Measurements from ENCODE around the gene GBF1.

The GBF1 gene

GRCh38 chr10:102396730-102397151 lies 151.4 kb downstream of the GBF1 start:
- DNase-seq, result no peak

GRCh38 chr10:102397222-102398171 lies 152.2 kb downstream of the GBF1 start:
- DNase-seq, result peak; percentile 37

- no peak for DNase-seq
Observed at GRCh38 chr10:102398172-102399020, 153.1 kb downstream of the GBF1 start.

DNA sequence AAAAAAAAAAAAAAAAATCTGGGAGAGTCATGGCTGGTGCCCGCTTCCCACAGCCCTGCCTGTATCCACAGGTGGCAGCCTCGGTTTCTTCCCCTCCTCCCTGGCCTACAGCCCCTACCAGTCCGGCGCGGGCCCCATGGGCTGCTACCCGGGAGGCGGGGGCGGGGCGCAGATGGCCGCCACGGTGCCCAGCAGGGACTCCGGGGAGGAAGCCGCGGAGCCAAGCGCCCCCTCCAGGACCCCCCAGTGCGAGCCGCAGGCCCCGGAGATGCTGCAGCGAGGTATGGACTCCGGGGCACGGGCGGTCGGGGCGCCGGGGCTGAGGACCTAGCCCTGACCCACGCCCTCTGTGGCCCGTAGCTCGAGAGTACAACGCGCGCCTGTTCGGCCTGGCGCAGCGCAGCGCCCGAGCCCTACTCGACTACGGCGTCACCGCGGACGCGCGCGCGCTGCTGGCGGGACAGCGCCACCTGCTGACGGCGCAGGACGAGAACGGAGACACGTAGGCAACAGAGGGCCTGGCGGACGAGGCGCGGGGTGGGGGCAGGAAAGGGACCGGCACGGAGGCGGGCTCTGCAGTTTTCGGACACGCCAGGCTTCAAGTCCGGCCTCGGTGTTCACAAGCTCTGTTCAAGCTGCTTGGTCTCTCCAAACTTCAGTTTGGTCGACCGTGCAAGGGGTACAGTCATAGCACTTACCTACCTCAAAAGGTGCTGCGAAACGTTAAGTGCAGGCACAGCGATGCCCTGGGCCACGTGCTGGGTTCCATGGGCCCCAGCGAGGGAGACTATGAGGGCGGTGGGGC lies 154.1 kb downstream of the GBF1 start:
- DNase-seq, result peak; percentile 93

- no peak for DNase-seq
Observed at GRCh38 chr10:102400076-102400475, 154.7 kb downstream of the GBF1 start.

- DNase-seq, result no peak
Observed at GRCh38 chr10:102400598-102401341, 155.4 kb downstream of the GBF1 start.

DNA sequence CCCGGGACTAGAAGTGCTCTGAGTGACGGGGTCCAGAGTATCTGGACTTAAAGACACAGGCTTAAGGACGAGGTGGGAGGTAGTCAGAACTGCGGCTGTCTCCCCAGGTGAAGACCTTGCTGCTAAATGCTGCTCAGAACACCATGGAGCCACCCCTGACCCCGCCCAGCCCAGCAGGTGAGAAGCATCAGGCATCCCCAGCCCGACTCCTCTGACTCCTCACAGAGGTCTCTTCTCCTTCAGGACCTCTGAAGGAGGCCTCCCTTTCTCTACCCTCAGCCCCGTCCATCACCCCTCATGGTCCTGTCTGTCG lies 156.0 kb downstream of the GBF1 start:
- no peak for DNase-seq

- DNase-seq, result no peak
Observed at GRCh38 chr10:102401735-102402511, 156.6 kb downstream of the GBF1 start.

DNA sequence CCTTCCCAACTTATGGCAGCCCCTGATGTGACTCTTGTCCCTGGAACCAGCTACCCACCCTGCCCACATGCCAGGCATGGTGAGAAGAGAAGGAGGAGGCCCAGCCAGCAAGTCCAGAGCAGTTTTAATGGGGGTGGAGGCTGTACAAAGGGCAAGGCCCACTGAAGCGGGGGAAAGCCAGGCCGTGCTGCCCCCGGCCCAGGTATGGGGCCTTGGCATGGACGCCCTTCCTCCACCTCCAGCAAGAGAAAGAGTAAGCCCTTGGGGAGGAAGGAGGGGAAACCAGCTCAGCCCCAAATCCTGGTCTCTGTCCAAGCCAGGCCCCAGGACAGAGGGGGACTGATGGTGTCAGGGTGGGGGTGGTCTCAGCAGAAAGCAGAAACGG lies 157.2 kb downstream of the GBF1 start:
- DNase-seq, result no peak

DNA sequence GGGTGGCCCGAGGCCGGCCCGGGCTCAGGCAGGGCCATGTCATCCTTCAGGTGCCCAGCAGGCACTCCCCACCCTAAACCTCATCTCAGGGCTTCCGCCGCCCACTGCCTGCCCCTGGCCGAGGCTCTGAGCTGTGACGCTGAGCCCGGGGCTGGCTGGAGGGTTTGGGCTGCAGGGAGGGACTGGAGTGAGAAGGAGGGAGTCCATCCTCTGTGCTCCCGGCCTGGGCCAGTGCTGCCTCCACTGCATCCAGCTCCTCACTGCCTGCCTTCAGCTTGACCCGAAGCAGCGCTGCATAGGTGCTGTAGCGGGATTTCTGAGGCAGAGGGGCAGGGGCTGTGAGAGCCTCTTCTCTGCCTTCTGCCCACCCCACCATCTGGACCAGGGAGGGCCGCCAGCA lies 157.8 kb downstream of the GBF1 start:
- no peak for DNase-seq

DNA sequence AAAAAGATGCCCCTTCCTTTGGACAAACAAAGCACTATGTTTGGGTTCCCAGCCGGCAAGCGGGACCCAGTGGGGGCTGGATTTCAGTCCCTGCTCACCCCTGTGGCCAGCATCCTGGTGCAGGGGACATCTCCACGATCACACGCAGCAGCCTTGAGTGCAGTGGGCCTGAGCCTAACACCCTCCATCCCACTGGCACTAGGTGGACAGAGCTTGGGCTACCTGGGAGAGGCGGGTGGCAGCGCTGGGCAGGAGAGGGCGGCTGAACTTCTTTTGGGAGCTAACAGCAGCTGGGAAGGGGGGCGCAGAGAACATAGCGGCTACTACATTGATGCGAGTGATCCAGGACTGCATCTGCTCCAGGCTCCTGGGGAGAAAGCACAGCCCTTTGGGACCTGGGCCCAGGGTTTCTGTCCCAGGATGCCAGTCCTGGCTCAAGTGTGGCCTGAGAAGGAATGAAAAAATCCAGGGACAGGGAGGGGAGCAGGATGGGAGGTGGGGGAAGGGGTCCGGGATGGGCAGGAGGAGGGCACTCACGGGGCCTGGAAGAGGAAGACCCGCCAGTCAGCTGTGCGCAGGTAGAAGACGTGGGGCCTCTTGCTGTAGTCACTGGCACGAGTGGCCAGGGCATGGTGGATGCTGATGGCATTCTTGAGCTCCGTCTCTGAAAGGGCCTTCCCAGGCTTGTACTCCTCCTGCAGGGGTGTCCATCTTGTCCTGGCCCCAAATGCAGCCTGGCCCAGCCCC lies 159.2 kb downstream of the GBF1 start:
- DNase-seq, result no peak

GRCh38 chr10:102405108-102405571 lies 159.8 kb downstream of the GBF1 start:
- DNase-seq, result no peak

DNA sequence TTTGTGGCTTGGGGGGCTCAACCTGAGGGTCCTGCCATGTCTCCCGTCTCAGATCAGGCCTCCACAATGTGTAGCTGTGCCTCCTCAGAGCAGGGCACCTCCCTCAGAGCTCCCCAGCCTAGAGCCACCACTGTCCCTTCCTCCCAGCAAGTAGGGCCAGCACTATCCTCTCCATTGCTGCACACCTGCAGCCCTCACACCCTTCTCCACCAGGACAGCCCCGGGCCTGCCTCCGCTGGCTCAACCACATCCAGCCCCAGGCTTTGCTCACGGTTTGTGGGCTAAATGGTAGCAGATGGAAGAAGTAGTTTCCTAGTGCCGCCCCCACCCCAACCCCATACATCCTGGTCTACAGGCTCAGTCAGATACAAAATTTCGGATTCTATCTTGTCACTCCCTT lies 160.3 kb downstream of the GBF1 start:
- DNase-seq, result no peak

DNA sequence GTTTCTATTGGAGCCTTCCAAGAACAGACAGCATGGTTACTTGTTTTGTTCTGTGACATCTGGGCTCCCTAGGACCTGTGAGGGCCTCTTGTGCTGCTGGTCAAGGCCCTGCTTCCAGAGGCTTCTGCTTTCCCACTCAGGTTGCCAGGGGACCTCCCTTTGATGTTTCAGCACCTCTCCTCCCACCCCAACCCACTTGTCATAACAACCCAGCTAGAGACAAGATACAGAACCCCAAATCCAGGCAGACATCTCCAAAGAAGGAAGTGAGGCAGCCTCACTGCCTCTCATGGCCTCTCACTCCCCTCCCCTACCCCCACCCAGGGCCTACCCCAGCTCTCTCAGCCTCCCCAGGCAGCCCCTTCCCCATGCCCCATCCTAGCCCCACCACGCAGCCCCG lies 161.5 kb downstream of the GBF1 start:
- DNase-seq, result no peak

GRCh38 chr10:102407425-102408130 lies 162.2 kb downstream of the GBF1 start:
- DNase-seq, result no peak

DNA sequence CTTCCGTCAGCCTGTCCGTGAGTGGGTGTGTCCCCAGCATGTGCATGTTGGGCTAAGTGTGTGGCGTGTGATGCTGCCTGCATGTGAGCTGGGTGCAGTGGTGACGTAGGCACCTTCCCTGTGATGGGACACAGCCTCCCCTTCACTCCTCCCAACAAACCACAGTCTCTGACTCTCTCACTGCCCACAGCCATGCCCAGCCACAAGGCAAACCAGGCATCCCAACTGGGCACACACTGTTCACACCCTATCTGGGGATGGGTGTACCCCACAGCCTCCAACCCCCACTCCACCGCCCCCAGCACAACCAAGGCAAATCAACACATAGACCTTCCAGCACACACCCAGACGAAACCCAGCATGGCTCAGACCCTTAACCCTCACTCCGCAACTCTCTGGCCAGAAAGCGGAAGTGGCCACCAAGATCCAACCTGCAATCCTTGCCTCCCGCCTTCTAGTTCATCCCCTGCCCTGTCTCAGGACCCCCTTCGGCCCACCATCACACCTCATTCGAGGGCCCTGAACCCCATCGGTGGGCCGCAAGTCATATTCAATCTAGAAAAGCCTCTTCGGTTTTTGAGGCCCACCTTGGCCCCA lies 162.9 kb downstream of the GBF1 start:
- no peak for DNase-seq

GRCh38 chr10:102408728-102409603 lies 163.6 kb downstream of the GBF1 start:
- peak; percentile 55 for DNase-seq

GRCh38 chr10:102409604-102410428 lies 164.5 kb downstream of the GBF1 start:
- DNase-seq, result no peak

Measured in activated CD4-positive, alpha-beta T cell treated with anti-CD3 and anti-CD28 coated beads, Interleukin-10, Interleukin-2, amounts not matched to agents 100 ng/mL and 50 ng/mL, durations not matched to agents 16 hours and 8 hours (primary cell).